HEK293T (cell line): ENCODE data around the gene RABAC1.
"Not testable (repeated sequence)": the region's sequence is repeated elsewhere in the genome, so short reads cannot be mapped to it uniquely, and the experiment has no call there.

Experiments
- CTCF ChIA-PET: fragments of 350-600 bp; formaldehyde crosslinking; extraction: SDS; loops from one replicate; lab custom pipeline; 2021; ENCODE audit warnings: antibody characterized with exemption, inconsistent platforms; lab: Yijun Ruan, JAX
- POLR2A ChIA-PET: fragments of 350-600 bp; formaldehyde crosslinking; extraction: SDS; loops from one replicate; lab custom pipeline; 2020; ENCODE audit warnings: antibody characterized with exemption, inconsistent platforms; lab: Yijun Ruan, JAX
- DNase-seq: peaks from one replicate; pipeline ENCODE4 v3.0.0; 2012; ENCODE audit warnings: mixed read lengths; ENCODE audit errors: extremely low spot score
- ARNT ChIP-seq: fragments of 450-650 bp; IDR thresholded peaks from 2 replicates; pipeline ENCODE4 v1.6.1; 2017; ENCODE audit warnings: mild to moderate bottlenecking
- BHLHE40 ChIP-seq: fragments of 450-650 bp; IDR thresholded peaks from 2 replicates; pipeline ENCODE4 v1.6.1; 2016; ENCODE audit warnings: mild to moderate bottlenecking, moderate library complexity, borderline replicate concordance
- CTBP1 ChIP-seq: fragments of 450-650 bp; IDR thresholded peaks from 2 replicates; pipeline ENCODE4 v1.6.1; 2016; ENCODE audit warnings: borderline replicate concordance
- ELF4 ChIP-seq: fragments of 450-650 bp; IDR thresholded peaks from 2 replicates; pipeline ENCODE4 v1.6.1; 2017; ENCODE audit warnings: antibody characterized with exemption
- FOXA1 ChIP-seq: fragments of 450-650 bp; IDR thresholded peaks from 2 replicates; pipeline ENCODE4 v1.6.1; 2016; ENCODE audit warnings: mild to moderate bottlenecking
- FOXK2 ChIP-seq: fragments of 450-650 bp; IDR thresholded peaks from 2 replicates; pipeline ENCODE4 v1.6.1; 2016; ENCODE audit warnings: mild to moderate bottlenecking
- FOXM1 ChIP-seq: fragments of 450-650 bp; IDR thresholded peaks from 2 replicates; pipeline ENCODE4 v1.6.1; 2017; ENCODE audit warnings: mild to moderate bottlenecking, borderline replicate concordance
- HDGF ChIP-seq: fragments of 450-650 bp; IDR thresholded peaks from 2 replicates; pipeline ENCODE4 v1.6.1; 2017; ENCODE audit warnings: antibody characterized with exemption, borderline replicate concordance
- L3MBTL2 ChIP-seq: fragments of 450-650 bp; conservative IDR thresholded peaks from 2 replicates; pipeline ENCODE4 v1.6.1; 2016; ENCODE audit warnings: mild to moderate bottlenecking
- LEF1 ChIP-seq: fragments of 450-650 bp; IDR thresholded peaks from 2 replicates; pipeline ENCODE4 v1.6.1; 2017; ENCODE audit warnings: mild to moderate bottlenecking, borderline replicate concordance
- NFRKB ChIP-seq: fragments of 450-650 bp; IDR thresholded peaks from 2 replicates; pipeline ENCODE4 v1.6.1; 2016; ENCODE audit warnings: mild to moderate bottlenecking, moderate library complexity
- PKNOX1 ChIP-seq: fragments of 450-650 bp; IDR thresholded peaks from 2 replicates; pipeline ENCODE4 v1.6.1; 2016
- SP1 ChIP-seq: fragments of 450-650 bp; IDR thresholded peaks from 2 replicates; pipeline ENCODE4 v1.6.1; 2017
- SUZ12 ChIP-seq: fragments of 450-650 bp; IDR thresholded peaks from 2 replicates; pipeline ENCODE4 v1.6.1; 2016; ENCODE audit warnings: mild to moderate bottlenecking
- TARDBP ChIP-seq: fragments of 450-650 bp; IDR thresholded peaks from 2 replicates; pipeline ENCODE4 v1.6.1; 2016
- ZNF384 ChIP-seq: fragments of 450-650 bp; IDR thresholded peaks from 2 replicates; pipeline ENCODE4 v1.6.1; 2016

Gene RABAC1

GRCh38 chr19:41947091-41947490 lies 12.0 kb downstream of the RABAC1 start:
- TF ChIP-seq ELF4 (no peak), ARNT (no peak), L3MBTL2 (no peak), HDGF (no peak)
- no peak for DNase-seq
- POLR2A ChIA-PET = interaction anchor here (1.5 kb wide), 1 partner anchor 12 kb away, joined by 5 read pairs; the partner anchor contains the start of gene RABAC1
- CTCF ChIA-PET = no interaction called here

GRCh38 chr19:41945135-41945766 lies 13.9 kb downstream of the RABAC1 start:
- ChIA-PET CTCF (no interaction called here), POLR2A (interaction anchor here (1.7 to 2.2 kb wide), 2 partner anchors 14 to 86 kb away, joined by 6 to 10 read pairs; partner anchors contain the start of genes RABAC1 and RPS19)
- TF ChIP-seq SUZ12 (no peak), L3MBTL2 (no peak), SP1 (no peak)
- no peak for DNase-seq

GRCh38 chr19:41944336-41944735 lies 14.8 kb downstream of the RABAC1 start:
- TF ChIP-seq NFRKB = no peak
- TF ChIP-seq PKNOX1 = no peak
- no peak for TF ChIP-seq HDGF
- no peak for TF ChIP-seq ARNT
- DNase-seq = no peak
- POLR2A ChIA-PET = interaction anchor here (0.7 to 2.2 kb wide), 2 partner anchors 14 to 84 kb away, joined by 4 to 10 read pairs; partner anchors contain the start of genes RABAC1 and RPS19
- CTCF ChIA-PET = no interaction called here

GRCh38 chr19:41941410-41942202 lies 17.5 kb downstream of the RABAC1 start:
- ChIA-PET POLR2A (interaction anchor here (1.9 kb wide), 1 partner anchor 81 kb away, joined by 7 read pairs; the partner anchor contains the start of gene RPS19), CTCF (interaction anchor here (0.6 kb wide), 1 partner anchor 69 kb away, joined by 3 read pairs; no protein-coding TSS in a partner anchor)
- DNase-seq = no peak
- TF ChIP-seq ZNF384 (0 out of 2 replicates have a peak, but pooled peaks have one; percentile 54), PKNOX1 (no peak)

- ChIA-PET POLR2A (interaction anchor here (1.7 kb wide), 1 partner anchor 80 kb away, joined by 7 read pairs; the partner anchor contains the start of gene RPS19), CTCF (interaction anchor here (0.6 kb wide), 1 partner anchor 68 kb away, joined by 3 read pairs; no protein-coding TSS in a partner anchor)
- no peak for DNase-seq
- TF ChIP-seq FOXM1 (no peak), ELF4 (no peak), SUZ12 (no peak), HDGF (no peak), BHLHE40 (no peak), LEF1 (no peak), SP1 (no peak), FOXK2 (no peak), ARNT (no peak), NFRKB (no peak), PKNOX1 (no peak), CTBP1 (no peak), FOXA1 (no peak), TARDBP (no peak)
Measured at GRCh38 chr19:41940731-41941409, 18.3 kb downstream of the RABAC1 start.

- DNase-seq = no peak
- POLR2A ChIA-PET = interaction anchor here (1.7 kb wide), 1 partner anchor 80 kb away, joined by 7 read pairs; the partner anchor contains the start of gene RPS19
- CTCF ChIA-PET = no interaction called here
- TF ChIP-seq TARDBP (no peak), PKNOX1 (no peak), FOXM1 (no peak), ZNF384 (no peak), HDGF (no peak), SUZ12 (no peak), L3MBTL2 (no peak; the same call in 1 of the 2 replicates), CTBP1 (no peak), ELF4 (no peak), NFRKB (no peak), FOXK2 (no peak), LEF1 (no peak), FOXA1 (no peak), SP1 (no peak), BHLHE40 (no peak)
Measured at GRCh38 chr19:41939861-41940730, 19.0 kb downstream of the RABAC1 start.

- DNase-seq, CTCF ChIA-PET: not testable (repeated sequence)
- POLR2A ChIA-PET = interaction anchor here (1.7 kb wide), 1 partner anchor 79 kb away, joined by 7 read pairs; the partner anchor contains the start of gene RPS19
Measured at GRCh38 chr19:41939209-41939608, 19.9 kb downstream of the RABAC1 start.
